ENCODE data around the gene PLSCR1.

The PLSCR1 gene

GRCh38 chr3:146544002-146544928 is at the start of gene PLSCR1:
PLSCR1 (minus strand) TSS chr3:146544607; CDS start chr3:146536552, 8,055 bp downstream.
- H3K9ac ChIP-seq (ENCODE audit: low read length), result peak within 1 kb of the TSS; percentile 58
- no peaks in the 10 kb centered on the region for H3K36me3 ChIP-seq (ENCODE audit: insufficient read depth, low read length)
- peak within 1 kb of the TSS; percentile 97 for H3K27ac ChIP-seq (ENCODE audit: low read depth, low read length)
- H3K4me3 ChIP-seq (ENCODE audit: low read depth in 1 of 2, low read length in 2 of 2), result peak within 1 kb of the TSS; percentile 77 to 90
- no peaks in the 10 kb centered on the region for H3K27me3 ChIP-seq (ENCODE audit: control insufficient read depth in 1 of 2, insufficient read depth in 2 of 2, low read length in 2 of 2)
- H3K4me1 ChIP-seq (ENCODE audit: insufficient read depth, low read length), result peaks cover 18% of the 10 kb centered on the region
- no peaks in the 10 kb centered on the region for H3K9me3 ChIP-seq (ENCODE audit: low read length)

- no peaks in the 10 kb centered on the region for H3K27me3 ChIP-seq (ENCODE audit: control insufficient read depth in 1 of 2, insufficient read depth in 2 of 2, low read length in 2 of 2)
- no peak overlapping the region for H3K4me3 ChIP-seq (ENCODE audit: low read depth in 1 of 2, low read length in 2 of 2)
- peaks cover 3% of the 10 kb centered on the region for H3K4me1 ChIP-seq (ENCODE audit: insufficient read depth, low read length)
- H3K27ac ChIP-seq (ENCODE audit: low read depth, low read length), result no peak overlapping the region
- no peaks in the 10 kb centered on the region for H3K36me3 ChIP-seq (ENCODE audit: insufficient read depth, low read length)
- H3K9ac ChIP-seq (ENCODE audit: low read length), result no peak overlapping the region
- no peaks in the 10 kb centered on the region for H3K9me3 ChIP-seq (ENCODE audit: low read length)
Measured at GRCh38 chr3:146593776-146594175, 49.4 kb upstream of the PLSCR1 start.

GRCh38 chr3:146590521-146590920 is 46.1 kb upstream of the PLSCR1 start:
- Histone ChIP-seq H3K27ac (ENCODE audit: low read depth, low read length) (no peak overlapping the region), H3K27me3 (ENCODE audit: control insufficient read depth in 1 of 2, insufficient read depth in 2 of 2, low read length in 2 of 2) (no peaks in the 10 kb centered on the region), H3K9ac (ENCODE audit: low read length) (no peak overlapping the region), H3K4me3 (ENCODE audit: low read depth in 1 of 2, low read length in 2 of 2) (no peak overlapping the region), H3K4me1 (ENCODE audit: insufficient read depth, low read length) (peaks cover 3% of the 10 kb centered on the region), H3K9me3 (ENCODE audit: low read length) (no peaks in the 10 kb centered on the region), H3K36me3 (ENCODE audit: insufficient read depth, low read length) (no peaks in the 10 kb centered on the region)

- Histone ChIP-seq H3K27me3 (ENCODE audit: control insufficient read depth in 1 of 2, insufficient read depth in 2 of 2, low read length in 2 of 2) (no peaks in the 10 kb centered on the region), H3K9me3 (ENCODE audit: low read length) (no peaks in the 10 kb centered on the region), H3K9ac (ENCODE audit: low read length) (no peak overlapping the region), H3K4me3 (ENCODE audit: low read depth in 1 of 2, low read length in 2 of 2) (no peak overlapping the region), H3K36me3 (ENCODE audit: insufficient read depth, low read length) (no peaks in the 10 kb centered on the region), H3K27ac (ENCODE audit: low read depth, low read length) (no peak overlapping the region), H3K4me1 (ENCODE audit: insufficient read depth, low read length) (peaks cover 3% of the 10 kb centered on the region)
Measured at GRCh38 chr3:146589899-146590508, 45.6 kb upstream of the PLSCR1 start.

GRCh38 chr3:146585156-146585555 is 40.7 kb upstream of the PLSCR1 start:
- H3K36me3 ChIP-seq (ENCODE audit: insufficient read depth, low read length), result no peaks in the 10 kb centered on the region
- no peaks in the 10 kb centered on the region for H3K27me3 ChIP-seq (ENCODE audit: control insufficient read depth in 1 of 2, insufficient read depth in 2 of 2, low read length in 2 of 2)
- no peak overlapping the region for H3K4me3 ChIP-seq (ENCODE audit: low read depth in 1 of 2, low read length in 2 of 2)
- H3K9ac ChIP-seq (ENCODE audit: low read length), result no peak overlapping the region
- no peaks in the 10 kb centered on the region for H3K4me1 ChIP-seq (ENCODE audit: insufficient read depth, low read length)
- no peaks in the 10 kb centered on the region for H3K9me3 ChIP-seq (ENCODE audit: low read length)
- no peak overlapping the region for H3K27ac ChIP-seq (ENCODE audit: low read depth, low read length)

- no peaks in the 10 kb centered on the region for H3K36me3 ChIP-seq (ENCODE audit: insufficient read depth, low read length)
- no peak overlapping the region for H3K27ac ChIP-seq (ENCODE audit: low read depth, low read length)
- H3K4me3 ChIP-seq (ENCODE audit: low read depth in 1 of 2, low read length in 2 of 2), result no peak overlapping the region
Measured at GRCh38 chr3:146581951-146582467, 37.6 kb upstream of the PLSCR1 start.

GRCh38 chr3:146581080-146581601 is 36.7 kb upstream of the PLSCR1 start:
- no peaks in the 10 kb centered on the region for H3K36me3 ChIP-seq (ENCODE audit: insufficient read depth, low read length)
- no peak overlapping the region for H3K9ac ChIP-seq (ENCODE audit: low read length)
- no peak overlapping the region for H3K4me3 ChIP-seq (ENCODE audit: low read depth in 1 of 2, low read length in 2 of 2)
- H3K27ac ChIP-seq (ENCODE audit: low read depth, low read length), result no peak overlapping the region
- no peaks in the 10 kb centered on the region for H3K27me3 ChIP-seq (ENCODE audit: control insufficient read depth in 1 of 2, insufficient read depth in 2 of 2, low read length in 2 of 2)
- no peaks in the 10 kb centered on the region for H3K9me3 ChIP-seq (ENCODE audit: low read length)
- no peaks in the 10 kb centered on the region for H3K4me1 ChIP-seq (ENCODE audit: insufficient read depth, low read length)

More at GRCh38 chr3:146581951-146582467, 37.6 kb upstream of the PLSCR1 start:
- H3K9ac ChIP-seq (ENCODE audit: low read length), result no peak overlapping the region
- H3K9me3 ChIP-seq (ENCODE audit: low read length), result no peaks in the 10 kb centered on the region
- H3K4me1 ChIP-seq (ENCODE audit: insufficient read depth, low read length), result no peaks in the 10 kb centered on the region
- no peaks in the 10 kb centered on the region for H3K27me3 ChIP-seq (ENCODE audit: control insufficient read depth in 1 of 2, insufficient read depth in 2 of 2, low read length in 2 of 2)

- H3K4me3 ChIP-seq (ENCODE audit: low read depth in 1 of 2, low read length in 2 of 2), result no peak overlapping the region
- H3K27me3 ChIP-seq (ENCODE audit: control insufficient read depth in 1 of 2, insufficient read depth in 2 of 2, low read length in 2 of 2), result no peaks in the 10 kb centered on the region
- H3K4me1 ChIP-seq (ENCODE audit: insufficient read depth, low read length), result no peaks in the 10 kb centered on the region
Measured at GRCh38 chr3:146577662-146578061, 33.3 kb upstream of the PLSCR1 start.

GRCh38 chr3:146575636-146576035 is 31.2 kb upstream of the PLSCR1 start:
- Histone ChIP-seq H3K36me3 (ENCODE audit: insufficient read depth, low read length) (no peaks in the 10 kb centered on the region), H3K9ac (ENCODE audit: low read length) (no peak overlapping the region), H3K27ac (ENCODE audit: low read depth, low read length) (no peak overlapping the region), H3K9me3 (ENCODE audit: low read length) (no peaks in the 10 kb centered on the region), H3K27me3 (ENCODE audit: control insufficient read depth in 1 of 2, insufficient read depth in 2 of 2, low read length in 2 of 2) (no peaks in the 10 kb centered on the region), H3K4me3 (ENCODE audit: low read depth in 1 of 2, low read length in 2 of 2) (no peak overlapping the region), H3K4me1 (ENCODE audit: insufficient read depth, low read length) (no peaks in the 10 kb centered on the region)

More at GRCh38 chr3:146577662-146578061, 33.3 kb upstream of the PLSCR1 start:
- Histone ChIP-seq H3K9ac (ENCODE audit: low read length) (no peak overlapping the region), H3K36me3 (ENCODE audit: insufficient read depth, low read length) (no peaks in the 10 kb centered on the region), H3K9me3 (ENCODE audit: low read length) (no peaks in the 10 kb centered on the region), H3K27ac (ENCODE audit: low read depth, low read length) (no peak overlapping the region)

- Histone ChIP-seq H3K27ac (ENCODE audit: low read depth, low read length) (no peak overlapping the region), H3K27me3 (ENCODE audit: control insufficient read depth in 1 of 2, insufficient read depth in 2 of 2, low read length in 2 of 2) (no peaks in the 10 kb centered on the region), H3K4me3 (ENCODE audit: low read depth in 1 of 2, low read length in 2 of 2) (no peak overlapping the region), H3K4me1 (ENCODE audit: insufficient read depth, low read length) (no peaks in the 10 kb centered on the region), H3K9me3 (ENCODE audit: low read length) (no peaks in the 10 kb centered on the region), H3K36me3 (ENCODE audit: insufficient read depth, low read length) (no peaks in the 10 kb centered on the region), H3K9ac (ENCODE audit: low read length) (no peak overlapping the region)
Measured at GRCh38 chr3:146574173-146574572, 29.8 kb upstream of the PLSCR1 start.

- no peaks in the 10 kb centered on the region for H3K36me3 ChIP-seq (ENCODE audit: insufficient read depth, low read length)
- H3K9ac ChIP-seq (ENCODE audit: low read length), result no peak overlapping the region
- no peak overlapping the region for H3K4me3 ChIP-seq (ENCODE audit: low read depth in 1 of 2, low read length in 2 of 2)
- no peaks in the 10 kb centered on the region for H3K9me3 ChIP-seq (ENCODE audit: low read length)
- no peak overlapping the region for H3K27ac ChIP-seq (ENCODE audit: low read depth, low read length)
- no peaks in the 10 kb centered on the region for H3K27me3 ChIP-seq (ENCODE audit: control insufficient read depth in 1 of 2, insufficient read depth in 2 of 2, low read length in 2 of 2)
- no peaks in the 10 kb centered on the region for H3K4me1 ChIP-seq (ENCODE audit: insufficient read depth, low read length)
Measured at GRCh38 chr3:146569314-146569713, 24.9 kb upstream of the PLSCR1 start.

Data from muscle layer of colon (tissue), 2 donors.